HepG2 (cell line): ENCODE results near the gene CNNM4. TPM values are rescaled to one million over a fixed set of nuclear protein-coding genes. Genes with fewer than 3 reads are reported as not detected.

Experiments
- CBX5 ChIP-seq: sonication (generic); formaldehyde crosslinking; IDR thresholded peaks from 2 replicates; pipeline ENCODE4 v1.4.0; 2020; ENCODE audit warnings: missing genetic modification reagents, borderline replicate concordance
- CREB1 ChIP-seq, 2 experiments: fragments of 450-650 bp in 1 of 2; IDR thresholded peaks; 2 replicates each; pipeline ENCODE4 v1.6.1; 2016 to 2017; ENCODE audit warnings: control low read depth in 1 of 2, mild to moderate bottlenecking in 1 of 2, missing compliant biosample characterization in 1 of 2, missing genetic modification characterization in 1 of 2
- HCFC1 ChIP-seq: fragments of 150-350 bp; IDR thresholded peaks from 2 replicates; pipeline ENCODE4 v1.6.1; 2014; ENCODE audit warnings: low read depth, low read length
- KDM2A ChIP-seq: sonication (generic); formaldehyde crosslinking; IDR thresholded peaks from 2 replicates; pipeline ENCODE4 v1.4.0; 2020; ENCODE audit warnings: low read depth, missing genetic modification reagents, borderline replicate concordance
- KLF16 ChIP-seq, 2 experiments: sonication (generic) in 1 of 2; formaldehyde crosslinking in 1 of 2; IDR thresholded peaks; 2 replicates each; pipeline versions ENCODE4 v1.6.1 to v1.8.0; 2016 to 2023; ENCODE audit warnings: missing genetic modification reagents in 2 of 2, missing compliant biosample characterization in 1 of 2
- MTF2 ChIP-seq: sonication (generic); formaldehyde crosslinking; IDR thresholded peaks from 2 replicates; pipeline ENCODE4 v1.5.0; 2020; ENCODE audit warnings: missing genetic modification reagents, borderline replicate concordance
- NFYC ChIP-seq: IDR thresholded peaks from 2 replicates; pipeline ENCODE4 v1.6.1; 2016; ENCODE audit warnings: missing genetic modification reagents, missing compliant biosample characterization
- REL ChIP-seq: sonication (generic); formaldehyde crosslinking; conservative IDR thresholded peaks from 2 replicates; pipeline ENCODE4 v1.8.0; 2022; ENCODE audit warnings: mild to moderate bottlenecking, missing genetic modification reagents, moderate library complexity
- SMAD9 ChIP-seq: sonication (generic); formaldehyde crosslinking; IDR thresholded peaks from 2 replicates; pipeline ENCODE4 v1.5.1; 2020; ENCODE audit warnings: mild to moderate bottlenecking, missing genetic modification reagents
- SUZ12 ChIP-seq: fragments of 150-350 bp; IDR thresholded peaks from 2 replicates; pipeline ENCODE4 v1.6.1; 2014; ENCODE audit warnings: low read depth, low read length
- TEAD2 ChIP-seq: sonication (generic); formaldehyde crosslinking; IDR thresholded peaks from 2 replicates; pipeline ENCODE4 v1.9.0; 2021; ENCODE audit warnings: missing genetic modification reagents
- ZNF230 ChIP-seq: sonication (generic); formaldehyde crosslinking; IDR thresholded peaks from 2 replicates; pipeline ENCODE4 v1.4.0; 2020; ENCODE audit warnings: mild to moderate bottlenecking, missing genetic modification reagents
- ZNF564 ChIP-seq: sonication (generic); formaldehyde crosslinking; IDR thresholded peaks from 2 replicates; pipeline ENCODE4 v1.8.1; 2023; ENCODE audit warnings: mild to moderate bottlenecking, missing genetic modification reagents
- ZNF790 ChIP-seq: sonication (generic); formaldehyde crosslinking; IDR thresholded peaks from 2 replicates; pipeline ENCODE4 v1.8.0; 2022; ENCODE audit warnings: missing genetic modification reagents, mild to moderate bottlenecking, borderline replicate concordance
- ZSCAN12 ChIP-seq: sonication (generic); formaldehyde crosslinking; IDR thresholded peaks from 2 replicates; pipeline ENCODE4 v1.9.0; 2021; ENCODE audit warnings: mild to moderate bottlenecking, missing genetic modification reagents
- polyA plus RNA-seq, 8 experiments: library from polyadenylated mRNA; depleted of rRNA in 3 of 8; stranded (reverse) in 7 of 8; unstranded in 1 of 8; fragments of >200 nt; fragmentation: Illumina TruSeq in 4 of 8; extraction: Trizol in 4 of 8; gene quantifications; 2 replicates each; pipeline versions ENCODE4 v1.2.1 to v1.2.3, GENCODE V29; 2011 to 2016; ENCODE audit warnings: low read depth in 4 of 8, missing spikeins in 1 of 8, mixed read lengths in 1 of 8; ENCODE audit not compliant: insufficient read depth in 1 of 8
- total RNA-seq, 5 experiments: library from RNA; depleted of rRNA; stranded (reverse); fragments of >200 nt; fragmentation: Illumina TruSeq; extraction: Trizol; gene quantifications; 2 replicates each; pipeline ENCODE4 v1.2.3, GENCODE V29; 2016; ENCODE audit warnings: low read depth in 1 of 5
- TF ChIP-seq, protein P1 (sequence below): sonication (generic); formaldehyde crosslinking; conservative IDR thresholded peaks from 2 replicates; pipeline ENCODE4 v1.4.0; 2020; ENCODE audit warnings: missing genetic modification reagents
- TF ChIP-seq, protein P2 (sequence below): sonication (generic); formaldehyde crosslinking; IDR thresholded peaks from 2 replicates; pipeline ENCODE4 v1.8.1; 2023; ENCODE audit warnings: mild to moderate bottlenecking, missing genetic modification reagents
- TF ChIP-seq, protein P3 (sequence below): sonication (generic); formaldehyde crosslinking; IDR thresholded peaks from 2 replicates; pipeline ENCODE4 v1.4.0; 2020; ENCODE audit warnings: mild to moderate bottlenecking, missing genetic modification reagents, borderline replicate concordance
- TF ChIP-seq, protein P4 (sequence below): sonication (generic); formaldehyde crosslinking; IDR thresholded peaks from 2 replicates; pipeline ENCODE4 v1.5.0; 2020; ENCODE audit warnings: missing genetic modification reagents
- TF ChIP-seq, protein P5 (sequence below): sonication (generic); formaldehyde crosslinking; IDR thresholded peaks from 2 replicates; pipeline ENCODE4 v1.4.0; 2020; ENCODE audit warnings: missing genetic modification reagents

CNNM4 gene
- total and polyA plus RNA-seq, 2 of the 13 experiments (the other 11 are each of a cell fraction or from before 2014, with no cell fraction given) = 5.9 to 8.4 TPM

DNA sequence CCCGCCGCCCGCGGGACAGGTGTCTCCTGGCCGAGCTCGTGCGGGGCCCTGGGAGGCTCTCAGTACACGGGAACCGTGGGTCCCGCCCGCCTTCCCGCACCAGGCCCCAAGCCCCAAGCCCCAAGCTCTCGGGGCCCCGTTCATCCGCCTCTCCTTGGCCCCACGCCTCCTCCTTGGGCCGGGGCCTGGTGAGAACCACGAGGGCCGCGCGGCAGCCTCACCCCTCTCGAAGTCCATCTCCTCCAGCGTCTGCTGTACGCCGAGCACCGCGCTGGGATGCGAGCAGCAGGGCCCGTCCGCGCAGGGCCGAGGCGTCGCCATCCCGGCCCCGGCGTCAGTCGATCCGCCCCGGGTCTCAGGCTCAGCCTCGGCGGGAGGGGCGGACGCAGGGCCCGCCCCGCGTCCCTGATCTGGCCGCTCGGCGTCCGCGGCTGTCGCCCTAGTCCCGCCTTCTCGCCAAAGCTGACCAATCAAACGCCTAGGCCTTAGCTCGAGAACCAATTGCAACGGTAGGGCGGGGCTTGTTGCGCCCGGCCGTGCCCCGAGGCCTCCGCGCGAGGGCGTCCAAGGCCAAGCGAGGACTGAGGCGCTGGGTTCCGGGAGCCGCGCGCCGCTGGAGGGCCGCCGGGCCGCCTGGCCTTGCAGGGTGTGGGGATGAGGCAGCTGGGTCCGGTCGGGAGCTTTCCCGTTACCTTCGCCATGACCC, 97.1 kb downstream of the CNNM4 start, which contains the start of gene ANKRD39 (continued):
- TF ChIP-seq ZNF564 (peak; percentile 82), SMAD9 (no peak), TEAD2 (CRISPR knock-in tag) (0 out of 2 replicates have a peak, but pooled peaks have one; percentile 47), KDM2A (peak; percentile 80), HCFC1 (no peak; the same call in 1 of the 2 replicates), CREB1 (IDR thresholded peaks at IDR 0.05) (peak; percentile 84), CREB1 (CRISPR knock-in tag; IDR thresholded peaks at IDR 0.05) (no peak), CBX5 (no peak), ZSCAN12 (CRISPR knock-in tag) (peak; percentile 19; the same call in 1 of the 2 replicates), ZNF790 (peak; percentile 90; the same call in 1 of the 2 replicates), SUZ12 (no peak), REL (CRISPR knock-in tag) (peak; percentile 76; the same call in 1 of the 2 replicates), MTF2 (CRISPR knock-in tag) (peak; percentile 88), KLF16 (CRISPR knock-in tag; IDR thresholded peaks at IDR 0.05) (peak; percentile 29 to 49; a peak in 2 of 4 replicates), ZNF230 (CRISPR knock-in tag) (peak; percentile 97), NFYC (CRISPR knock-in tag) (peak; percentile 98)
- TF ChIP-seq, protein P1, sequence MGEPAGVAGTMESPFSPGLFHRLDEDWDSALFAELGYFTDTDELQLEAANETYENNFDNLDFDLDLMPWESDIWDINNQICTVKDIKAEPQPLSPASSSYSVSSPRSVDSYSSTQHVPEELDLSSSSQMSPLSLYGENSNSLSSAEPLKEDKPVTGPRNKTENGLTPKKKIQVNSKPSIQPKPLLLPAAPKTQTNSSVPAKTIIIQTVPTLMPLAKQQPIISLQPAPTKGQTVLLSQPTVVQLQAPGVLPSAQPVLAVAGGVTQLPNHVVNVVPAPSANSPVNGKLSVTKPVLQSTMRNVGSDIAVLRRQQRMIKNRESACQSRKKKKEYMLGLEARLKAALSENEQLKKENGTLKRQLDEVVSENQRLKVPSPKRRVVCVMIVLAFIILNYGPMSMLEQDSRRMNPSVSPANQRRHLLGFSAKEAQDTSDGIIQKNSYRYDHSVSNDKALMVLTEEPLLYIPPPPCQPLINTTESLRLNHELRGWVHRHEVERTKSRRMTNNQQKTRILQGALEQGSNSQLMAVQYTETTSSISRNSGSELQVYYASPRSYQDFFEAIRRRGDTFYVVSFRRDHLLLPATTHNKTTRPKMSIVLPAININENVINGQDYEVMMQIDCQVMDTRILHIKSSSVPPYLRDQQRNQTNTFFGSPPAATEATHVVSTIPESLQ (CRISPR knock-in tag) = no peak; the same call in 1 of the 2 replicates
- TF ChIP-seq, protein P2, sequence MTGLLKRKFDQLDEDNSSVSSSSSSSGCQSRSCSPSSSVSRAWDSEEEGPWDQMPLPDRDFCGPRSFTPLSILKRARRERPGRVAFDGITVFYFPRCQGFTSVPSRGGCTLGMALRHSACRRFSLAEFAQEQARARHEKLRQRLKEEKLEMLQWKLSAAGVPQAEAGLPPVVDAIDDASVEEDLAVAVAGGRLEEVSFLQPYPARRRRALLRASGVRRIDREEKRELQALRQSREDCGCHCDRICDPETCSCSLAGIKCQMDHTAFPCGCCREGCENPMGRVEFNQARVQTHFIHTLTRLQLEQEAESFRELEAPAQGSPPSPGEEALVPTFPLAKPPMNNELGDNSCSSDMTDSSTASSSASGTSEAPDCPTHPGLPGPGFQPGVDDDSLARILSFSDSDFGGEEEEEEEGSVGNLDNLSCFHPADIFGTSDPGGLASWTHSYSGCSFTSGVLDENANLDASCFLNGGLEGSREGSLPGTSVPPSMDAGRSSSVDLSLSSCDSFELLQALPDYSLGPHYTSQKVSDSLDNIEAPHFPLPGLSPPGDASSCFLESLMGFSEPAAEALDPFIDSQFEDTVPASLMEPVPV (CRISPR knock-in tag) = 0 out of 2 replicates have a peak, but pooled peaks have one; percentile 22
- TF ChIP-seq, protein P3, sequence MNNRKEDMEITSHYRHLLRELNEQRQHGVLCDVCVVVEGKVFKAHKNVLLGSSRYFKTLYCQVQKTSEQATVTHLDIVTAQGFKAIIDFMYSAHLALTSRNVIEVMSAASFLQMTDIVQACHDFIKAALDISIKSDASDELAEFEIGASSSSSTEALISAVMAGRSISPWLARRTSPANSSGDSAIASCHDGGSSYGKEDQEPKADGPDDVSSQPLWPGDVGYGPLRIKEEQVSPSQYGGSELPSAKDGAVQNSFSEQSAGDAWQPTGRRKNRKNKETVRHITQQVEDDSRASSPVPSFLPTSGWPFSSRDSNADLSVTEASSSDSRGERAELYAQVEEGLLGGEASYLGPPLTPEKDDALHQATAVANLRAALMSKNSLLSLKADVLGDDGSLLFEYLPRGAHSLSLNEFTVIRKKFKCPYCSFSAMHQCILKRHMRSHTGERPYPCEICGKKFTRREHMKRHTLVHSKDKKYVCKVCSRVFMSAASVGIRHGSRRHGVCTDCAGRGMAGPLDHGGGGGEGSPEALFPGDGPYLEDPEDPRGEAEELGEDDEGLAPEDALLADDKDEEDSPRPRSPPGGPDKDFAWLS = no peak; the same call in 1 of the 2 replicates
- TF ChIP-seq, protein P4, sequence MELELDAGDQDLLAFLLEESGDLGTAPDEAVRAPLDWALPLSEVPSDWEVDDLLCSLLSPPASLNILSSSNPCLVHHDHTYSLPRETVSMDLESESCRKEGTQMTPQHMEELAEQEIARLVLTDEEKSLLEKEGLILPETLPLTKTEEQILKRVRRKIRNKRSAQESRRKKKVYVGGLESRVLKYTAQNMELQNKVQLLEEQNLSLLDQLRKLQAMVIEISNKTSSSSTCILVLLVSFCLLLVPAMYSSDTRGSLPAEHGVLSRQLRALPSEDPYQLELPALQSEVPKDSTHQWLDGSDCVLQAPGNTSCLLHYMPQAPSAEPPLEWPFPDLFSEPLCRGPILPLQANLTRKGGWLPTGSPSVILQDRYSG = peak; percentile 75; the same call in 1 of the 2 replicates
- TF ChIP-seq, protein P5, sequence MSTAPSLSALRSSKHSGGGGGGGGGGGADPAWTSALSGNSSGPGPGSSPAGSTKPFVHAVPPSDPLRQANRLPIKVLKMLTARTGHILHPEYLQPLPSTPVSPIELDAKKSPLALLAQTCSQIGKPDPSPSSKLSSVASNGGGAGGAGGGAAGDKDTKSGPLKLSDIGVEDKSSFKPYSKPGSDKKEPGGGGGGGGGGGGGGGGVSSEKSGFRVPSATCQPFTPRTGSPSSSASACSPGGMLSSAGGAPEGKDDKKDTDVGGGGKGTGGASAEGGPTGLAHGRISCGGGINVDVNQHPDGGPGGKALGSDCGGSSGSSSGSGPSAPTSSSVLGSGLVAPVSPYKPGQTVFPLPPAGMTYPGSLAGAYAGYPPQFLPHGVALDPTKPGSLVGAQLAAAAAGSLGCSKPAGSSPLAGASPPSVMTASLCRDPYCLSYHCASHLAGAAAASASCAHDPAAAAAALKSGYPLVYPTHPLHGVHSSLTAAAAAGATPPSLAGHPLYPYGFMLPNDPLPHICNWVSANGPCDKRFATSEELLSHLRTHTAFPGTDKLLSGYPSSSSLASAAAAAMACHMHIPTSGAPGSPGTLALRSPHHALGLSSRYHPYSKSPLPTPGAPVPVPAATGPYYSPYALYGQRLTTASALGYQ (CRISPR knock-in tag) = peak; percentile 24
